Activated CD4-positive, alpha-beta T cell treated with anti-CD3 and anti-CD28 coated beads, Interleukin-2, amount 50 U/mL, for 48 hours (primary cell): ENCODE measurements around the gene TMC4.
"Not testable (repeated sequence)": the region's sequence is repeated elsewhere in the genome, so short reads cannot be mapped to it uniquely, and the experiment has no call there.

Experiments used
- DNase-seq, 2 experiments: peaks; one replicate each; pipeline ENCODE4 v3.0.0-alpha.2; 2020

Gene TMC4

DNA sequence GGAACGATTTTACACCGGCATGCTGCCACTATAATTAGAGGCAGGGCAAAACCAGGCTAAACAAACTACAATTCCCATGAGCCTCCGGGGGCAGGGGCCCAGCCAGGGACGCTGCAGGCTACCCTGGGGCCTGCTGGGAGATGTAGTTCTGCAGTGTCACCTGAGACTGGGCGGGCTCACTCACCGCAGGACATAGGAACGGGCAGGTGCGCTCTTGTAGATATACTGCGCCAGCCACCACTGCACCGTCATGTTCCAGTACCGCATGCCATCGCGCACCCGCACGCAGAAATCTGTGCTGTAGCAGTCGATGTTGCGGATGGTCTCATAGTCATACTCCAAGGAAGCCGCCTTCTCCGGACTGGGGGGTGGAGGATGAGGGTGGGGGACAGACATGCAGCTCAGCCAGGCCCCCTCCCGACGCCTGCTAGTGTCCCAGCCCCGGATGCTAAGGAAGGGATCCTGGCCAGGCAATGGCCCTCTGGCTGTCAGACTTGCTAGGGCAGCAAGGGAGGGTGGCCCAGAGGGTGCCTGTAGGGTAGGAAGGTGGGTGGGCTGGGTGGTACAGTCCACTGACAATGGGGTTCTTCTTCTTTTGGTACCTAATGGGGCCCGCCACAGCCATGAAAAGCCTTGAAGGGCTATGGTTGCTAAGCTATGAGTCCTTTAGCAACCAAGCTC is 5.8 kb upstream of the TMC4 start:
- DNase-seq = no peak

DNA sequence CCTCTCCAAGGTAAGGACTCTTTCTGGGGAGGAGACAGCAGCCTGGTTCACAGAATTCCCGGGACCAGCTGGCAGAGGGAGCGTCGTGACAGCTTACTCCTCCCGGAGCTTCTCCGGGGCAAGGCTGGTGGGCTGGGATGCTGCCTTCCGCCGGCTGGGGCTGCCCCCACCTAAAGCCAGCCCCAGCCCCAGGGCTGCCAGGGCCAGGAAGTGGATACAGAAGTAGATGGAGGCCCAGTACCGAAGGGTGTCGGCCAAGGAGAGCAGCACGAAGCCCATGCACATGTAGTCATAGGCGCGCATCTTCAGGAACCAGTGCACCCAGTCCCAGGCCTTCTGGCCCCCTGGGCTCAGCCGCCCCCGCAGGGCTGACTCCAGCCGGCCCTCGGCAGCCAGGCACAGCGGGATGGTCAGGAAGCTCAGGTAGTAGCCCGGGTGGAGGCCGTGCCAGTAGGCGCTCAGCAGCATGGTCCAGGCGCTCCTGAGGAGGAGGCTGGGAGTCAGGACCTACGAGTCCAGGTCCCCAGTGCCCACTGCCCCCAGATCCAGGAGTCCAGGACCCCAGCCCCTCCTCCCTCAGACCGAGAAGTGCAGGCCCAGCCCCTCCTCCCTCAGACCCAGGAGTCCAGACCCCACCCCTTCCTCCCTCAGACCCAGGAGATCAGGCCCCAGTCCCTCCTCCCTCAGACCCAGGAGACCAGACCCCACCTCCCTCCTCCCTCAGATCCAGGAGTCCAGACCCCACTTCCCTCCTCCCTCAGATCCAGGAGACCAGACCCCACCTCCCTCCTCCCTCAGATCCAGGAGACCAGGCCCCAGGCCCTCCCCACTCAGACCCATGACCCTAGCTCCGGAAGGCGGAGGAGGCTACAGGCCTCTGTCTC is 1.2 kb upstream of the TMC4 start:
- DNase-seq = no peak

DNA sequence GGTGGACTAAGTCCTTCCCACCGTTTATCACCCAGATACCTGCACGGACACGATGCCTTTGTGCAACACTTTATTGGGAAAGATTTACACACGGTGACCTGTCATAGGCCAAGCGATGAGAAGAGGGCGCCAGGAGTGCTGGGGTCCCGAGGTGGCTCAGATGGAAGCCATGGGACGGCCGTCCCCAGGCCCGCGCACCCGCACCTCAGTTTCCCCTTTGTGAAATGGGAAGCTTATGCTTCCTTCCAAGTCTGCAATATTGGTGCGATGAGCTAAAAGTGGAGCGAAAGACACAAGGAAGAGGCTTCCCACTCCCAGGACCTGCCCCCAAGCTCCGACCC is 369 bp upstream of the TMC4 start:
- no peak for DNase-seq

DNA sequence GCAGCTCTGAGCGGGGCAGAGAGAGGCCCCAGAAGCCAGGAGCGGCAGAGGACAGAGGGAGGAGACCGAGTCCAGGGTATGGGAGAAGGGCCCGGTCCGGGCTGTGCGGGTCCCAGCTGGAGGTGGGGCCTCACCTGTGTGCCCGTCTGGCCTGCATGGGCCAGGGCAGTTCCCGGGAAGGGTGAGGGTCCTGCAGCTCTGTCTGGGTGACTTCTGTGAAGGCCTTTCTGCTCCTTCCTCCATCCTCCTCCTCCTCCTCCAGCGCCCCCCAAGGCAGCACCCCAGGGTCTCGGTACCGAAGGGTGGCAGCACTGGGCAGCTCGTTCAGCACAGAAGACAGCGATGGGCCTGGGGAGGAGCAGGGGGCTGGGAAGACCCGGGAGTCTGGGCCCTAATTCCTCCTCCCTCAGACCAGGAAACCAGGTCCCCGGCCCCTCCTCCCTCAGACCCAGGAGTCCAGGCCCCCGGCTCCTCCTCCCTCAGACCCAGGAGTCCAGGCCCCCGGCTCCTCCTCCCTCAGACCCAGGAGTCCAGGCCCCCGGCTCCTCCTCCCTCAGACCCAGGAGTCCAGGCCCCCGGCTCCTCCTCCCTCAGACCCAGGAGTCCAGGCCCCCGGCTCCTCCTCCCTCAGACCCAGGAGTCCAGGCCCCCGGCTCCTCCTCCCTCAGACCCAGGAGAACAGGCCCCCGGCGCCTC is 1.1 kb downstream of the TMC4 start:
- not testable (repeated sequence) for DNase-seq

DNA sequence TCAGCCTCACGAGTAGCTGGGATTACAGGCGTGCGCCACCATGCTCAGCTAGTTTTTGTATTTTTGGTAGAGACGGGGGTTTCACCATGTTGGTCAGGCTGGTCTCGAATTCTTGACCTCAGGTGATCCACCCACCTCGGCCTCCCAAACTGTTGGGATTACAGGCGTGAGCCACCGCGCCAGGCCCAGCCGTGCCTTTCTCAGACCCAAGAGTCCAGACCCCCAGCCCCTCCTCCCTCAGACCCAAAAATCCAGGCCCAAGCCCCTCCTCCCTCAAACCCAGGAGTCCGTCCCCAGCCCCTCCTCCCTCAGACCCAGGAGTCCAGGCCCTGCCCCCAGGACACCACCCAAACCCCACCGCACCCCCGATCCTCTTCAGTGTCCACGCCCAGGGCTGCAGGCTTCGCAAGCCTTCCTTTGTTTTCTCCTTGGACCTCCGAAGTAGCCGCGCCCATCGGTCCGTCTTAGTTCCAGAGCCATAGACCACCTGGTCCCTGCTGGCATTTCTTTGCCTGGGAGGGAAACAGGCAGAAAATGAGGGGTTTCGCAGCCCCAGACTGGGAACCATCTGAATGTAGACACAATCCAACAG is 3.7 kb downstream of the TMC4 start:
- DNase-seq = no peak

DNA sequence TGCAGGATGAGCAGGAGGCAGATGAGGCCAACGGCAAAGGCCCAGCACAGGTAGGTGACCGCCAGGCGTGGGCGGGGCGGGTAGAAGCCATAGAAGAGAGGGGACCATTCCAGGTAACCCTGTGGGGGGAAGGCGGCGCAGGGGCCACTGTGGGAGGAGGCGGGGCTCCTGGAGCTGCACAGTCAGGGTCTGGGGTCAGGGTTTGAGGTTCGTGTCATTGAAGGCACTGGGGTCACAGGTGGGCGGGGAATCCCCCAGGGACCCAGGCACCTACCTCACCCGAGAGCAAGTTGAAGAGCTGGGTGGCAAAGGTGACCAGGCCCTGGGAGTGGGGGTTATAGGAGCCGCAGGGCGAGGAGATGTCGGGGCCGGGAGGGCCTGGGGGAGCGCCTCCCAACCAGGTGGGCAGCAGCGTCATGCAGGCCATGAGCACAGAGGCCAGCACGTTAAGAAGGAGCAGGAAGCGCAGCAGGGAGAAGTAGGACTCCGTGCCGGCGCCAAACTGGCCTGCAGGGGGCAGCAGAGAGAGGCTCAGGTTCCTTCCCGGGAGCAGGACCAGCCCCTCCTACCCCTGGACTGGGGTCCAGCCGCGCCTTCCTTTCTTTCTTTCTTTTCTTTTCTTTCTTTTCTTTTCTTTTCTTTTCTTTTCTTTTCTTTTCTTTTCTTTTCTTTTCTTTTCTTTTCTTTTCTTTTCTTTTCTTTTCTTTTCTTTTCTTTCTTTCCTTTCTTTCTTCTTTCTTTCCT is 4.6 kb downstream of the TMC4 start:
- DNase-seq = peak; percentile 98

DNA sequence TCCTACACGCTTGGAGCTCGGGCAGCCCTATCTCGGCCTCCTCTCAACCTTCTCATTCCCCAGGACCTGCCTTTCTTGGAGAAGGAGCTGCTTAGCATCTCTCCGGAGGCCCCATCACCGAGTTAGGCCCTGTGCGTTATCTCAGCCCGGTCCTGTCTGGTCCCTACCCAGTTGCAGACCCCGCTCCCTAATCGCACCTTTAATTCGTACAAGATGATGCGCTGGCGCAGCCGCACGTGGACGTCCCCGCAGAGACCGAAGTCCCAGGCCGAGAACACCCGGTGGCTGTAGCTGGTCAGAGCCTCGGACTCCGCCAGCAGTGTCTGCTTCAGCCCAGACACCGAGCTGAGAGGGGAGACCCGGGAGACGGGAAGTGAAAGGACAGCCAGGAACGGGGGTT is 7.7 kb downstream of the TMC4 start:
- DNase-seq = no peak

DNA sequence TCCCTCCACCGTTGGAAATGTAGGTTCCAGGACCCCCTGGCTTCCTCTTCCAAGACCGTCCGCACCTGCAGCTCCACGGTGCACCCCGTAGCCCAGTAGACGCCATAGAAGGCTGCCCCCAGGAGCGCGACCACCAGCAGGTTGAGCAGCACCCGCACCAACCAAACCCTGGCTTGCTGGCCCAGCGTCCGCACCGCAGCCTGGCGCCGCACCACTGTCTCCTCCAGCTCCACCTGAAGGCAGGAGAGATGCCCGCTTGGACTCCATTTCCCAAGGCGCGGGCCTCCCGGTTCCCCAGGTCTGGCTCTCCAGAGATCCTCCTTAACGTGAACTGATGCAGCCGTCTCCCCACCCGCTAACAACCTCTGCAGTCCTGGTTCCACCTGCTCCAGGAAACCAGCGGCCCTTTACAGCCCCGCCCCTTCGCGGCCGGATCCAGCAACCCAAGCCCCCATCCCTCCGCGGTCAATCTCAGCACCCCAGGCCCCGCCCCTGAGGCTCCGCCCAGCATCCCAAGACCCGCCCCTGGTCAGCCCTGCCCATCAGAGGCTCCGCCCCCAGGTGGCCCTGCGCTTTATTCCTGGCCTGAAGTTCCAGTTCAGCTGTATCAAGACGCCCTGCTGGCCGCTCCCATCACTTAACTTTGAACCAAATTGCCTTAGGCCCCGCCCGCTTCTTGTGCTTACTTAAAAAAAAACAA is 8.4 kb downstream of the TMC4 start:
- DNase-seq = peak; percentile 81

DNA sequence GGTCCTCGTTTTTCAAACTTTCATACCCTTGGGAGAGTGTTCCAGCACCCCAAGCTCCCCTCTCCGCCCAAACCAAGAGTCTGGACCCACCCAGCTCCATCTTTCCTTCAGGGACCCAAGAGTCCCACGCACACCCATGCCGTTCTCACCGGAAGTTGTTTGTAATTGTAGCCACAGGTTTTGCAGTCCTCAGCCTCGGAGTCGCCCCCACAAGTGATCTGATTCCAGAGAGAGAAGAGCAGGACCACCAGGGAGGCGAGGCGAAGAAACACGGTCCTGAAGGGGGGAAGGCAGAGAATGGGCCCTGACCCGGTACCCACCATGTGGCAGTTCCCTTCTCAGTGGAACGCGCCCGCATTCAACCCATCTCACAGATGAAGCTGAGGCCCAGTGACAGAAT is 10.1 kb downstream of the TMC4 start:
- no peak for DNase-seq

DNA sequence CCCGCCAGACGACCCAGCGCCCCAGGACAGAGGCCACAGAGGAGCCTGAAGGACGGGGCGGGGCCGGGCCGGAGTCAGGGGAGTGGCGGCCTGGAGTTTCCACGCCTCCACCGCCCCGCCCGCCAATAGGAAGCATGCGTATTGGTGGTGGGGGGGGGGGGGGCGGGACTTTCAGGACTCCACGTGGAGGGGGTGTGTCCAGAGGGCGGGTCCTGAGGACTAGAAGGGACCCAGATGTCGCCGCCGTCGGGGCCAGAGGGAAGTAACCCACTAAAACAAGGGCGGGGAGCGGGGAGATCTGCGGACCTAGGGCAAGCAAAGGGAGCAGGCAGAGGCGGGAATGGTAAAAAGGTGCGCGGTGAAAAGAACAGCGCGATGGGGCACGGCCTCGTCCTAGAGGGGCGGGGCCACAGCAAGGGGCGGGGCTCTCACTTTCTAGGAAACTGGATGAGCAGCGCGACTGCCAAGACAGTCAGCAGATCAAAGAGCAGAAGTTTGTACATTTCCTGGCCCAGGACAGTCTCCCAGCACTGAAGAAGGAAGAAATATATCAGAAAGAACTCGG is 10.6 kb downstream of the TMC4 start:
- DNase-seq = peak; percentile 86 to 87

DNA sequence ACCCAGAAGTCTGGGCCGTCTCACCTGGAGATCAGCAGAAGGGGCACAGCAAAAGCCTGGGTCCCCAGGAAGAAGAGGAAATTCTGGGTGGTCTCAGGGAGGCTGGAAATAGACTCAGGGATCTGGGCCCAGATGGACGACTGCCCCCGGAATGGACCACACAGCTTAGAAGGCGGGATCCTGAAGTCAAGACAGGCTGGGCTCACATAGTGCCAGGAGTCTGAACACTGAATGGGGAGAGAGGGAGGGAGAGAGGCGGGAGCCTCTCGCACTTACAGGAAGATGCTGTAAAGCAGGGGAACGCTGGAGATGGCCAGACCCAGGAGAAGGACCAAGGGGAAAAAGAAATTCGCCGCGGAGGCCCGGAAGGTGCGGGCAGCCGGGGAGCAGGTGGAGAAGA is 12.1 kb downstream of the TMC4 start:
- no peak for DNase-seq

DNA sequence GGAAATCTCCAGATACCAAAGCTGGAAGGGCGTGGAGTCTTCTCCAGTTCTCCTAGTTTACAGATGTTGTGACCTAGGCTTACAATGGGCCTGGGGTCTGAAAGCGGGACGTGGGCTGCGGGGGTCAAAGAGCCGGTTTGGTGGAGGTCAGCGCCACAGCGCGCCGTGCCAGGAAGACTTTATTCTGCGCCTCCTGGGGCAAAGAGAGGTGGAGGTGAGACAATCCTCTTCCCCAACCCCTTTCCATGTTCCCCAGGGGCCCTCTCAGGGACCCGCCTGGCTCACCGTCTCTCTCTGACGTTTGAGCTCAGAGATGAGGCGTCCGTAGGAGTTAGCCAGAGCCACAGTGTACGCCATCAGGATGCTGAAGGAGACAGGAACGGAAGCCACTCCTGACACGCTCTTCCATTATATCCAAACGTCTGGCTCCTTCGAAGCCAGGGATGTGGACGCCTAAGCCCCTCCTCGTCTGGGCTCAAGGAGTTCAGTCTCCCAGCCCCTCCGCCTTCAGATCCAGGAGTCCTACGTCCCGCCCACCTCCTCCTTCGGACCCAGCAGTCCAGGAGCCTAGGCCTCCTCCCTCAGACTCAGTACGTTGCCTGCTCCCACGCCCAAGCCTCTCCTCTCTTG is 12.7 kb downstream of the TMC4 start:
- no peak for DNase-seq

DNA sequence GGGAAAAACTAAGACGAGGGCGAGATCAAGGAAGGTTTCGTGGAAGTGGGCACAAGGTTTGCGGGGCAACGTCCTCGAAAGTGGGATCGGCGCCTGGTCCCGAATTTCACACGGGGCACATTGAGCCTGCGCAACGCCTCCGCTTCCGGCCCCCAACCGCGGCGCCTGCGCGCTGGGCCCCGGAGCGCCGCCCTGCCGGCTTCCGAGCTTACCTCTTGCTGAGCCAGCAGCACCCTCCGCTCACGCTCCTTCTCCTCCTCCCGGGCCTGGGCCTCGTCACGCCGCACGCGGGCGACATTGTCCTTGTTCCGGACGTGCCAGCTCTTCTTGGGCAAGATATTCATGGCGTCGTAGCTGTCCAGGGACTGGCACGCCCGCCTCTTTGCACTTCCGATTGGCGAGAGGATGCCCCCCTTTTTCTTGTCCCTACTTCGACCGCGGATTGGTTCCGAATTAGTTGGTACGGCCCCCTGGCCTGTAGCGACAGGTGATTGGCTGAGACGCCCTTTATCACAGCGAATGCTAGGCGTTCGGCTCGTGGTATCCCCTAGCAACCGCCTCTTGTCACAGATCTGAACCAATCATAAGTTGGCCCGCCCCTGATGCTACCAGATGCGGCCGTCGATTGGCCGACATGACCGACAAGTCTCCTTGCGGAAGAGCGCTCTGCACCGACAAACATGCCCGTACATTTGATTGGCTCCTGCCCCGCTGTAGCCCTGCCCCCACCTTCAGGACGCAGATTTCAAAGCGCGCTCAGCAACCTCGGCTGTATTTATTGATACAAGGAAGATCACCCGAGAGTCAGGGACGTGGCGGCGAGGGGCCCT is 13.4 kb downstream of the TMC4 start, which contains the start of gene LENG1:
Gene LENG1, minus strand, starts transcription at position 370 of the 830 bp plus-strand sequence. Its CDS starts 26 bp downstream, at position 344.
- peak; percentile 97 to 99 for DNase-seq

DNA sequence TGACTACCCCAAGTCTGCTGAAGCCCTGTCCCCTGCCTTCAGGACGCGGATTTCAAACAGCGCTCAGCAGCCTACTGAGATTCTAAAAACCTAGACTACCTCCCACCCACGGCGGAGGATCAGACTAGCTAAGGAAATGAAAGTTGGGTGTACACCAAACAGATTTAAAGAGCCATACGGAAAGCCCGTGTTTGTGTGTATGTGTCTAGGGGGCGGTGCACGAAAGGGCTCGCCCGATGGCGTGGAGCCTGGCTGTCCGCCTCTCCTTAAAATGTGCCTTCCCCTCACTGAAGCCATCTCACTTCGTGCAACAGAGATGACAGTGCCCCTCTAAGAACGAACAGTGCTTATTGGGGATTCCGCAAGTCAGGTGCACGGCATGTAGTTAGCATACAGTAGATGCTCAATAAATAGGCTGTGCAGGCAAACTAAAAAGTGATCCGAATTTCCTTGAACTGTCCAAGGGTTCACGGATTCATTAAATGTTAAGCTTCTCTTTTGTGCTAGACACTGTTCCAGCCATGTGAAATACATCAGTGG is 14.1 kb downstream of the TMC4 start:
- DNase-seq = peak in 1 of 2 experiments; percentile 45

DNA sequence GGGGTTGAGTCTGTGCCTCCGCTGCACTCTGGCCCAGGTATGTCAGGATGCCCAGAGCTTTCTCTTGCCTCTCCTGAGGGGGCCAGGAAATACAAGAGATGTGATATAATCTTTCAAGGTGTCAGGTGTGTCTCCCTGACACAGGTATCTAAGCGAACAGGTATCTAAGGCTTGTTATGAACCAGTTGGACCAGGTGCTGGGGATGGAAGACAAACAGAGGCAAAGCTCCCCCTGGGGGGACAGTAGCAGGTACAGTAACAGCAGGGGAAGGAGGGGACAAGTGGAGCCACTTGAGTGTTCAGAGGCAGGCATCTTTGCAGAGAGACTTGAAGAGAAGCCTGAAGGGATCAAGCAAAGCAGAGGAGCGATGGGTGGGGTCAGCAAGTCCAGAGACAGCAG is 16.0 kb downstream of the TMC4 start:
- no peak for DNase-seq

DNA sequence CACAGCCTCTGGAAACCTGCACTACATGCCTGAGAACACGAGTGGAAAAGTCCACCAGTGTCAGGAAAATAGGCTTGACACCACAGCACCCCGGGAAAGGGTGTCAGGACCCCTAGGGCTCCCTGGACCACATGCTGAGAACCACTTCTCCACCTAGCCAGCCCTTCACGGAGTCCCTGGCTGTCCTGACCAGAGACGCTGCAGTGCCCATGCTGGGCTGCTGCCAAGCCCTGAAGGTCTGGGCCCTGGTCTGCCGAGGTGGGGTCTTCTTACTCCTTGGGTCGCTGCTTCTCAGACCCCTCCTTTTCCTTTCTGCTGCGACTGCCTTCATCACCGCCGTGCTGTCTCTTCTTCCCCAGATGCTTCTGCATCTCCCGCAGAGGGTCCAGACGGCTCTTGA is 16.5 kb downstream of the TMC4 start:
- no peak for DNase-seq

DNA sequence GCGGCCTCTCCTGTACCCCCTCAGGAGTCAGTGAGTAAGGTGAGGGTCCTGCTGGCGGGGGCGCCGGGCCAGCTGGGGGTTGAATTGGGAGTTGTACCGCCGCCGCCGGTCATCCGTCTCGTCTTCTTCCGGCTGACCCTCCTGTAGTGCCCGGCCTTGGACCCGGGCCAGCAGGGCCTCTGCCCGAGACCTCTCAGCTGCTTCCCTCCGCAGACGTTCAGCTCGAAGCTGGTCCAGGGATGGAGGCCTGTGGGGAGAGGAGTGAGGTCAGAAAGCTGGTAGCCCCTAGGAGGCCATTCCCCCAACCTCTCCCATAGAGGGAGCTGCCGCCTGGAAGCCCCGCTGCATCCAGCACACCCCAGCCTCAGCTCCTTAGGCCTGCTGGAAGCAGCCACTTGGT is 17.3 kb downstream of the TMC4 start:
- DNase-seq = no peak

DNA sequence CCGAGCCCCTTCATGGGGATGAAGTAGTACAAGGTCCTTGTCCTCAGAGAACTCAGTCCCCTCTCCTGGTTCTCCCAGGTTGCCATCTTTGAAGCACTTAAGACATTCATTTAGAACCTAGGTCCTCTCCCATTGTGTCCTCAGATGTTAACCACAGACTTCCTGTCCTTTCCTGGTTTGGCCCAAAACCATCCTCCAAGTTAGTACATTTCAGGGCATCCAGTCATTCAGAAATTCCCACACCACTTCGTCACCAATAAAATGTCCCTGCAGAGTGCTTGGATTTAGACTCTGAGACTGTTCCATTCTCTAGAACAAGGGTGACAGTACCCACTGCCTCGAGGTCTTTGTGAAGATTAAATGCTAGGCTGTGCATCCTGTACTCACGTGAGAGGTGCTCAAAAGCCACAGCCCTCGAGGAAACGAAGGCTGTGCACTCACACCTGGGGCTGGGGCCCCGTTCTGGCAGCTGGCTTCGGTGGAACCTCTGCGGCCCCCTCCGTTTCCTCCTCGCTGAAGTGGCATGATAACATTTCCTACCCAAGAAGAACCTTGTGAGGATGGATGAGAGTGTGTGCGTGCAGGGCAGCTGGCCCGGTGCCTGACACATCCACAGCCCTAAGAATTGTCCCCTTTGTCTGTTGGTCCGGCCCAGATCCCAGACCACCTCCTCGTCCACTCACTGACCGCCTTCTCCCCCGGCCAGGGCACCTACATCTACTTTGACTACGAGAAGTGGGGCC is 18.2 kb downstream of the TMC4 start:
- DNase-seq = no peak

DNA sequence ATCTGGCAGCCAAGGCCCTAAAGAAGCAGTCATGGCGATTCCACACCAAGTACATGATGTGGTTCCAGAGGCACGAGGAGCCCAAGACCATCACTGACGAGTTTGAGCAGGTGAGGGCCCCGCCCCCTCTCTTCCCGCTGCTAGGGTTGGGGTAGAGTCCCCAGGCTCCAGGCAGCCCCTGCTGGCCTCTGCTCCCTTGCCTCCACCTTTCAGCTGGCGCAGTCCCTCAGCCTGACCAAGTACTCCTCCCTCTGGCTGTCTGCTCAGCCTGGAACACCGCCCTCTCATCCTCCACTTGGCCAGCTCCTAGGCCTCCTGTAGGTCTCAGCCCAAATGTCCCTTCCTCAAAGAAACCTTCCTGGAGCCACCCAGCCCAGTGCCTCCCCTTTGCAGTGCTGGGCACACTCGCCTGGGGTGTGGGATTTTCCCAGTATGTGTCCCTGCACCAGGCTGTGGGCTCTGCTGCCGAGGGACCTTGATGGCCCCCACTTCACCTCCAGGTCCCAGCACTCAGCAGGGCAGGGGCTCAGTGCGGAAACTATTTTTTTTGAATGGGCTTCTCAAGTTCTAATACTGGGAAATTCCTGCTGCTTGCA is 19.1 kb downstream of the TMC4 start:
- DNase-seq = no peak
